GM21367 (cell line): ENCODE measurements around the gene DLGAP1.
"Not testable (repeated sequence)": the region's sequence is repeated elsewhere in the genome, so short reads cannot be mapped to it uniquely, and the experiment has no call there.

ENCODE experiments used
- ATAC-seq: cut with Tn5 transposase; IDR thresholded peaks from one replicate; pipeline ENCODE4 v1.9.1; 2021; ENCODE audit not compliant: unreplicated experiment

The DLGAP1 gene

DNA sequence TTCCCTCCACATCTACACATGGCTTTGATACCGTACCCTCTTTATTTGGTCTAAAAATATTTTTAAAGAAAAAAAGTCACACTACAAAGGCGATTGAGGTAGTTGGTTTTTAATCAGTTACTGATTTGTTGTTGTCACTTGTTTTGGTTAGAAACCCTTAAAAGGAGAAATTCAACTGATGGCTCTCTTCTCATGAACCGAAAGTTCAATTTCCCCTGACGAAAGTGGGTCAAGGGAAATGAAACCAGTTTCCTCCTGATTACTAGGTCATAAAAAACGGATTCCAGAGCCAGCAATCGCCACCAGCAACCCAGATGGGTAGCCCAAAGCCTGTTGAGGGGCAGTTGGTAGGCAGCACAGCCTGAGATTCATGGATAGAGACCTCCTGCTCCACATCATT lies 63.2 kb downstream of the DLGAP1 start:
- ATAC-seq = no peak

DNA sequence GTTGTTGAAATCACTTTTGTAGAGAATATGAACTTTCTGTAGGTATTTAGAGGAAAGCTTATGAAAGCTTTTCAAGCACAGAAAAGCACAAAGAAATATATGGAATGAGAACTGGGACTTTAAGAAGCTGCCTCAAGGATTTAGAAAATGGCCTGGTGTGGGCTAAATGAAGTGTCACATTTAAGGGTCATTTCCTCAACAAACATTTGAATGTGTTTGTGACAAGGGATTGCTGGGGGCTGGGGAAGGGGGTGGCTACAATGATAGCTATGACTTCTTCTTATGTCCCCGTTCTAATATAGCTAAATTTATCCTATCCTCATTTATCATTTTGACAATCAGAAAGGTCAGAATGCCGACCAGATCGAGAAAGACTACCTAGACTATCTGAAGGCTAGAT lies 69.2 kb downstream of the DLGAP1 start:
- ATAC-seq = no peak

DNA sequence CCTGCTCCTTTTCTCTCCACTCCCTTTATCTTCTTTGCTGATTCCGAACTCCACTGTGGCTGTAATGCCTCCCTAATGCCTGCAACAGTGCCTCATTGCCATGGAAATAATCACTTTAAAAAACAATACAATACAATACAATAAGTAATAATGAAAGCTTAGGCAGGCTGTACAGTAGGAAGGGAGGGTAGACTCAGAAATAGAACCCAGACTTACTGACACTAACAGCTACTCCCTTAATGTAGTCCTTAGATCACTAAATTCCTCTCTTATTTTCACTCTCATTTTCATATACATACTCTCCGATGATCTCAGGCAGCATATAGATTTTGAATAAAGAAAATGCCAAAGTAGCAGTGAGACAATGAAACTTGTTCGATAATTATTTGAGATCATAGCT lies 70.2 kb downstream of the DLGAP1 start:
- no peak for ATAC-seq

DNA sequence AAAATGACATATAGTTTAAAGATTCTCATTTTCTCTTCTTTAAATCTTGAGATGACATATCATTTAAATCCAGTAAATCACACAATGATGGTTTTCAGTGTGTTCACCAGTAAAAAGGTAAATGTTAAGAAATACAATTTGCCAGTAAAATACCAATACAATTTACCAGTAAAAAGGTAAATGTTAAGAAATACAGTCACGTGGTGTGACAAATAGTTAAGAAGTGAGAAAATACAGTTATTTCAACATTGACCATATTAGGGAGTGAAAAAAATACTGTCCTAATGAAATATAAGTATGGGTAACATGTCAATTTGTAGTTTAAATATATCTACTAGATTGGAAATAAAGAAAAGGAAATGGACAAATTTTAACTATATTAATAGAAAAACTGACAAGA lies 80.5 kb downstream of the DLGAP1 start:
- ATAC-seq = no peak

DNA sequence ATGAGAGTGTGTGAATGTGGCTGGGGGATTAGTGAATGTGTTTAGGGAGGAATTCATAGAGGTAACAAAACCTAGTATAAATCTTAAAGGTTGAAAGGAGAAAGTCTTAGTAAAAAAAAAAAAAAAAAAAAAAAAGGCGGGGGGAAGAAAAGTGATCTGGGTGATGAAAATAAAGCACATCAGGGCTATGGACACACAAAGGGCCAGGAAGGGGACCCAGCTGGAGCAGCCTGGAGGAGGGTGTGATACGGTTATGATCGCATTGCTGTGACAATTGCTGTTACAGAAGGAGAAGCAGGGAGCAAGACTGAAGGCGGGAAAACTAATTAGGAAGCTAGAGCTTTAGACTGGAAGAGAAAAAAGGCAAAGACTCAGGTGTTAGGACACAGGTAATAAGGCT lies 85.4 kb downstream of the DLGAP1 start:
- ATAC-seq = no peak

DNA sequence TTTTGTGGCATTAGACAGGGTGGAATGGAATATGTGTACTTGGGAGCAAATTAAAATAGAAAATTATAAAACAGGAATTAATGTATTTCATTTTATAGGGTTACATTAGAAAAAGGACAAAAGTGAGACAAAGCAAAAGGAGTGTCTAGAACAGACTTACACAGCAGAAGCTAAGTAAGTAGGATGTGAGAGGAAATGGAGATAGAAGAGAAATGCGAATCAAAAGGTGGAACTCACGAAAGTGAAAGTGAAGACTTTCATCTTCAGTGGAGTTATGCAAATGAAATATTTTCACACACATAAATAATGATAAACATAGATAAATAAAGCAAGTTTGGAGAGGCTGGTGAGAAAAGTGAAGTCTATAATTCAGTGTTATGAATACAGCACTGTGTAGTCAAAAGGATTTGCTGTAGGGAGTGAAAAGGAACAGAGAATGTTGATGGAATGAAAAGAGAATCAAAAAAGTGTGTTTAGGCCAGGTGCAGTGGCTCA lies 94.8 kb downstream of the DLGAP1 start:
- ATAC-seq = no peak

DNA sequence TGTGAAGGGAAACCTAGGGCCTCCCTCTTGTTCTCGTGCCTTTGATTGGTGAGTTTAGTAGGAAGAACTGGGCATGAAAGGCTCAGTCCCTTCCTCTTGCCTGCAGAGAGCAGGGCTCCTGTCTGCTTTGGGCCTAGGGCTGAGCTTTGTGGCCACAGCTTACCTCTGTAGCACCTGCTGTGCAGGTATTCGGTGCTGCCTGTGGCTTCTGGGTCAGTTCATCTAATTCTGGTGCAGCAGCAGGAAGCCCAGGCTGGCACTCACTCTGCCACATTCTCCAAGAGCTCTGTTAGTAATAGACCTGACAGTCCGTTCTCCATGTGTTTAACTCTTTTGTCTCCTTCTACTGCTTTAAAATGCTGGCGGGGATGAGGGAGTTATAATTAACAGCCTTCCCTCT lies 96.5 kb downstream of the DLGAP1 start:
- no peak for ATAC-seq

DNA sequence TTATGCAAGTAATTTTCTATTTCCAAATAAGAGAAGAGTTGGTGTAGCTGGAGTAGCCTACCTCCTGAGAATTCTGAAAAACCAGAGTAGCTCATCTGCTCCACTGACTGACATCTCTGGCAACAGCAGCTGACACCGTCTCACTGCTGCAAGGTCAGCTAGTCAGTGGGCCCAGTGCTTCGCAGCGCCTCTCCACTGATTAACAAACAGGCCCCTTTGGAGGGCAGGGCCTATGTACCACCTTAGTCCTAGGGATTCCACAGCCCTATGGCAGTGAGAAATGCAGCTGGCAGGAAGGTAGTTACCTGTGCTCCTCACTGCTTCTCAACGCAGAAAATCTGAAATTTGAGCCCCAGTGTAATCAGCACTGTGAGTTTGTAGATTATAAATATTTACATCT lies 97.5 kb downstream of the DLGAP1 start:
- no peak for ATAC-seq

DNA sequence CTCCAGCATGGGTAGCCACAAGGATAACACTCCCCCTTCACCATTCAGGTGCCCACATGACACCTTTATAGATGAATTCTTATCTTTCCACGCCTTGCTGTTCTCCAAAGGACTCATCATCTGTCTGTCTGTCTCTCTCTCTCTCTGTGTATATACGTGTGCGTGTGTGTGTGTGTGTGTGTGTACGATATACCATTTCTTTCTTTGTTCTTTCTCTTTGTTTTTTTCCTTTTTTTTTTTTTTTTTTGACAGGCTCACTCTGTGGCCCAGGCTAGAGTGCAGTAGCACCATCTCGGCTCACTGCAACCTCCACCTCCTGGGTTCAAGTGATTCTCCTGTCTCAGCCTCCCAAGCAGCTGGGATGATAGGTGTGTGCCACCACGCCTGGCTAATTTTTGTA lies 98.2 kb downstream of the DLGAP1 start:
- ATAC-seq = no peak

DNA sequence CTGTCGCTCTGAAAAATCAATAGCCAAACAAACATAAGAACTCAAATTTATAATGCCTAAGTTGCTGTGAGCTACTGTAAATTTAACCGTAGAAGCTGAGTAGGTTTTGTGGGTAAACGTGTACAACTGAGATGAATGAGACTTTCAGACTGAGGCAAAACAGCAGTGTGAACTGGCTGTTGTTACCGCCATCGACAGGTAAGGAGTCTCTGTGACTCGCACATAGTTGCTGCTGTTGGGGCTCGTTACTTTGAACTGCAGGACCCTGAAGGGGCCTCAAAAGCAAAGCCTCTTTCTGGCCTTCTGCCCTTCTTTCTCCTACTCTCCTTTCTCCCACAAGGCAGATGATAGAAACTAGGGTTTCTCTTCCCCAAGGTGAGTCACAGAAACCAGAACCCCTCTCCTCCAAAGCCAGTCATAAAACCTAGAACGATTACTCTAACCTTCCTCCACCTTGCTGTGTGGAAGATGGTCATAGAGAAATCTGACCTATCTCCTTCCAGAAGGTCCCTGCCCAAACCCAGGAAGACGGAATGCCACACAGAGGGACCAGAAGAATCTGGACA lies 101.2 kb downstream of the DLGAP1 start:
- ATAC-seq = no peak

DNA sequence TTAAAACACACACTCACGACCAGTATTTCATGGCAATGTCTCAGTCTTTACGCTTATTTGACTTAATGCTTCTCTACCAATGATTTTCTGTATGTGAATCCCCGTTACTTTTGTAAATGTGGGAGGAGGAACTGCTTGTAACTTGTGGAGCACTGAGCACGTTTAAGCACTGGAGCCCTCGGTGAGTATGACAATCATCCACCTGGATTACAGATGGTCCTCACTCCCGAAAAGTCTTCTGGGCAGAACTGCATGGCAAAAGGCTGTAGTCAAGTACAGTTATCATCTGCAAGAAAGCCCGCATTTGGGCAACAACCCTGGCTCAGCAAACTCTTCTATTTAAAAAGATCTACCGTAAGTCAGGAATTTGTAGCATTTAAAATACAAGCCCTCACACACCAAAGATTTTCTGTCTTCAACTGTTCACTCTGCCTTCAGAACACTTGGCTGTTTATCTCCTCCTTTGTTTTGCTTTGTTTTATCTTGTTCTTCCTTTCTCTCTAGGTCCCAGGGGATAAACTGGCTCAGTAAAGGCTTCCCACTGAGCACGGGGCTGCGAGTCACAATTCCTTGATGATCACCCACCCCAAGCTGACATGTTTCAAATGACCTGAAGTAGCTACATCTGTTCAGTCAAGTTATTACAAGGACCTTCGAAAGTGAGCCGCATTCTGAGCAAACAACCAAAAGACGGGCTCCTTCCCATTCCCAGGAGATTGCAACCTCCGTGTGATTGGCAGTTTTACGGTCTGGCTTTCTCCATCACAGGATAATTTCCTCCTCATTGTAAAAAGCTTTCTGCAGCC lies 102.2 kb downstream of the DLGAP1 start:
- no peak for ATAC-seq

DNA sequence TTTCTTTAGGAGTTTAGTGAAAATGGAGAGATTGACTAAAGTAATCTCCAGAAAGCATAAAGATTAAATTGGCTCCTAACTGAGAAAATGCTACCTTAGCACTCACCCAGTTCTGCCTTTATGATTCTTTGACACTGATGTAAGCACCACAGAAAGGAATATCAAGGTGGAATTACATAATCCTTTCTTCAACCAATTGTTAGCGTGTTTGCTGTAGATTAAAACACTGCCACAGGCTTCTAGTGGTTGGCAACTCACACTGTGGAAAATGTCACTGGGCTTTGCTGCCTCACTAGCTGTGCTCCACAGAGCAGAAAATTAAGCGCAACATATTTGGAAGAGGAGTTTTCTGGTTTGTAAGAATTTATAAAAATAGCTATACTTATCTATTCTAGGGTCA lies 104.1 kb downstream of the DLGAP1 start:
- ATAC-seq = no peak

DNA sequence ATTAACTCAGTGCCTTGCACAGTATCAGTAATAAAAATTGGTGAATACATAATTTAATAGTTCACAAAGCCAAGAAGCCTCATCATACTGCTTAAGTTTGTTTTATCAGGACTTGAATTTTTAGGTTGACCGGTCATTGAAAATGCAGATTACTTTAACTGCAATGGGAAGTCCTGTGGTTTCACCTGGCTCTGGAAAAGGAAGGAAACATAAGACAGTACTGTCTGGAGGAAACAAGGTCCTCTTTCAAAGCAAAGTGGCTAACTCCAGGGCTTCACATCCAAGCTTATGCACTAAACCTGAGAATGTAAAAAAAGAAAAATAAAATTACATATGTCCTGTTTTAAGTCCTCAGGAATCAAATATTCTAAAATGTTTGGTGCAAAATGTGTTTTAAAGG lies 119.7 kb downstream of the DLGAP1 start:
- no peak for ATAC-seq

DNA sequence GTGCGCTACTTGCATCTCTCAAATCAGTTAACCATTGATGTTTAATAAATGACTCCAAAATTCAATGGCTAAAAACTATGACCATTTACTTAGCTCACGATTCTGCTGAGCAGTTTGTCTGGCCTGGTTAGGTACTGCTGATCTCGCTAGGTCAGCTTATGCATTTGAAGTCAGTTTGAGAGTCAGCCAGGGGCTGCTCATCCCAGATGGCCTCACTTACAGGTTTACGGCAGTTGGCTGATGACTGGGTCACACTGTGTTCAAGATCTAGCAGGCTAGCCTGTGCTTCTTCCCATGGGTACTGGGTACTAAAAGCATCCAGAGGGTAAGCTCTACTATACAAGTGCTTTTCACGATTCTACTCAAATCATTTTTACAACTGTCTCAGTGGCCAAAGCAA lies 122.1 kb downstream of the DLGAP1 start:
- no peak for ATAC-seq

DNA sequence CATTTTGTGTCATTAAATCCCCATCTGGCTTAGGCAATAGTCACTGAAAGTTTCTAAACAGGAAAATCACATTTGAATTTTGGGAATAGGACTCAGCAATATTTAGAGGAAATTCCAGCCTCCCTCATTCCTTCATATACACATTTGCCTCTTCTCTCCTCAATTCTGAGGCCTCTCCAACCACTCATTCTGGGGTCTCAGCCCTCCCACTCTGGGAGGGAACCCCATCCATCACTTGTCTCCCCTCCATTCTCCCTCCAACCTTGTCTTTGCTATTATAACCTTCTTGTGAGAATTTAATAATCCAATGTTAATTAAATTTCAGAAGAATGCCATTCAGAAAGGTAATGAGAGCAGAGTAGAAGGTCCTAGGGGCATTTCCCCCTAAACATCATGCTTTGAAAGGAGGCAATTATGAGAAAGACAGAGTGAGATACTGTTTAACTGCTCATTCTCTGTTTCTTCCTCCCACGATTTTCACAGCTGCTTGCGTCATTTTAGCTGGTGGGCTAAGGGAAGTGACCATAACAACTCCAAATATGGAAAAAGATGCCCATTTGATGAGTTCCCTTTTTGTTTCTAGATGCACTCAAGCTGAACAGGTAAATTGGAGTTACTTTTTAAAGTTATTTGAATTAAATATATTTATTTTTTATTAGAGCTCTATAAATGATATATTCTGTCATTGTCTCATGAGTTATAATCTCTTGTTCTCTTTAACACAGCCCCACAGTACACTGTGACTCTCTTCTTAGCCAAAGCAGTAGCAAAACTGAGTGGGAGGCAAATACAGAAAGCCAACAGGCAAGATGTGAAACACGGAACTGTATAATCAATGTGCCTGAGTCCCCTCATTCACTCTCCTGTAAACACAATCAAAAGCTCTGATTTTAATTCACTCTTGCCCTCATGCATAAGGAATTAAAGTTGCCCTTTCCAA lies 135.1 kb downstream of the DLGAP1 start:
- no peak for ATAC-seq

DNA sequence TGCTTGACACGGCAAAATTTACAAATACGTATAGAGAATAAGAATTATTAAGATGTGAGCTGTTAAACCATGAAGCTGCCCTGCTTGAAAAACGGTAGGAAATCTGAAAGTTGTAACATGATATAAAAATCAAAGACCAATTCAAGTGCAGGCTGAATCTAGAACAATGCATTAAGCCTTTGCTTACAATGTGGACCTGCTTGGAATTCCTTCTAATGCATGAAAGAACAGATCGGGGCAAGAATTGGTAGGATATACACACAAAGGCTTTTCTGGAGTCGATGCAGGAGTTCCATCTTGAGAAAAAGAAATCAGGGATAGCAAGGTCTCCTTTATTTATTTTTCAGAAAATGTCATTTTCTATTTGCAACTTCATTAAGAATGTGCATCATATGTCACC lies 136.8 kb downstream of the DLGAP1 start:
- no peak for ATAC-seq

DNA sequence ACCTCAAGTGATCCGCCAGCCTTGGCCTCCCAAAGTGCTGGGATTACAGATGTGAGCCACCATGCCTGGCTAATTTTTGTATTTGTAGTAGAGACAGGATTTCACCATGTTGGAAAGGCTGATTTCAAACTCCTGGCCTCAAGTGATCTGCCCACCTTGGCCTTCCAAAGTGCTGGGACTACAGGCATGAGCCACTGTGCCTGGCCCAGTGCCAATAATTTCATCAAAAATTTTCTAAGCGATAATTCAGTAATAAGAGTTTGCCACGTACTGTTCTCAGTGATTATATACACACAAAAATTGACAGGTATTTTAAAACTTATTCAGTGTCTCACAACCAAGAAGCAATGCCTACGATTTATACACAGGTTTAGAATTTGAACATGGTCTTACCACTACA lies 143.2 kb downstream of the DLGAP1 start:
- ATAC-seq = not testable (repeated sequence)

DNA sequence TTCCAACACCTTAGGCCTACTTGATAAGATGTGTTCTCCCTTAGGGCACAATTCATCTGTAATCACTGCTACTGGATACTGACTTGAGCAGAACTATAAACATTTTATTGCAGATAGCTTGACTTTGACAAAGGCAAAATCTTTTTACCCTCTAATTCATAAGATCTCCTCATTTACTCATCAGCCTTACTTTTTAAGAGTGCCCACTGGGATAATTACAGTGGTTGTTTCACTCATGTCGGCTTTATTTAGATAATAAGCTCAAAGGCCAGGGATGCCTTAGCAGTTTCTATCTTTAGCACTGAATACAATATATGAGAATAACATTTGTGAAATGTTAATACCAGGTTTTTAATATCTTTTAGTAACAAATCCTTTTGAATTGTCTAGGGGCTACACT lies 144.0 kb downstream of the DLGAP1 start:
- no peak for ATAC-seq

DNA sequence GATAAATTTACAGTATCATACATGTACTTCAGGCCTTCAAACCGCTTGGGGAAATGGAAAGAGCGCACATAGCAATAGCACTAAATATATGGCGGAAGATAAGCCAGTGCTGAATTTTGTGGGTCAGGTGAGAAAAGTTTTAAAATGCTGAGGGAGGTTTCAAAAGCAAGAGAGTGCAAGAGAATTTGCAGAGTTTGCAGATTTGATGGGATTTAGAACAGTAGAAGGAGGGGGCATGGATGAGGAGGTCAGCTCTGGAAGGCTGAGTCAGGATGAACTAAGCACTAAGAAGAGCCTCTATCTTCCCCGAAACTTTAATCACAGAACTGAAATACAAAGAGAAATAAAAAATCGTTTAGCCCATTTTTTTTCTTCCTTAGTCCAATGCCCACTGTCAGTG lies 145.9 kb downstream of the DLGAP1 start:
- ATAC-seq = no peak

DNA sequence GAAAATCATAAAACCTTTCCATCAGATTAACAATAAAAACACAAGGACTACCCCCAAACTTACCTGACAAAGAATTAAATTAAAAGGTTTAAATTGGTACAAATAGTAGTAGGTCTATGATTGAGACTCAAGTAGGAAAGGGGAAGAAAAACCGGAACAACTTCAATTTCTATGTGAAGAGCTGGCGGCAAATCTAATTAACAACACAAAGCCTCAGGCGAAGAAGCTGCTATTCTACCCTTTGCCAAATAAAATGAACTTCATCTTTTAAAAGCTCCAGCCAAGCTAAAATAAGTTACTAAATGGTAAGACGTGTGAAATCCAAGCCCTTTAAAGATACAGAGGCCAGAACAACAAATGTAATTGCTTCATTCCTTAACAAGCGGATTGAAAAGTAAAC lies 146.5 kb downstream of the DLGAP1 start:
- no peak for ATAC-seq

DNA sequence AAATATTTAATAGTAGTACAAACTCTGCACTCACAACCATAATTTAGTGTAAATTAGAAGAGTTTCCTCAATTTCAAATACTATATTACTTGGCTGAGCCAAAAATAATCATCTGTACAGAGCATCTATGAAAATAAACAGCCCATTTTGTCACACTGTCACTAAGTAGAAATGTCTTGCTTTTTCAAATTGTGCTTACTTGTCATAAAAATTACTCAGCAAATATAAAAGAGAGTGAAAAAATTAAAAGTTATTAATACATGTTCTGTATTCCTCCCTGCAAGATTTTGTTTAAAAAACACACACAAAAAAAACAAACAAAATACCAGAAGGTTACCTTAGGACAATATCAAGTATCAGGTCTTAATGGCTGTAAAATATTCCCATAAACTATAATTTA lies 155.7 kb downstream of the DLGAP1 start:
- ATAC-seq = no peak

DNA sequence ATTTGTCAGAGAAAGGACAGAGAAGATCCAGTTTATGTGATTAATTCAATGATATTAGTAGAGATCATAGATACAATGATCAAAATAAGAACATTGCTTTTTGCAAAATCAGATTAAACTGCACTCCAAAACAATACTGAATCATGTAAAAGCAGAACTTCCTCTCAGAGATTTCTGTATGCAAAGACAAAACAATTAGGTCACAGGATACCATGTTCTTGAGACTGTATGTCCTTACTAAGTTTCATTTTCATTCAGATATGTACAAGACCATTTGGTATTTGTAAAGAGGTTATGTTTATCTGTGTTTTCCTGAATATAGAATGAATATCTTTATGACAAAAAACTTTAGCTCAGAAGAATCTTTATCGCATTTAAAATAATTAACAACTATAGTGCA lies 161.8 kb downstream of the DLGAP1 start:
- no peak for ATAC-seq
